H9 (cell line): ENCODE measurements around the gene LRP2. TPM values are rescaled to one million over a fixed set of nuclear protein-coding genes. Genes with fewer than 3 reads are reported as not detected.

Experiments used
- DNase-seq: peaks from one replicate; pipeline ENCODE4 v3.0.0-alpha.2; 2017
- H2AFZ ChIP-seq: one replicate; pipeline ENCODE4 v1.6.1; 2013; ENCODE audit warnings: mild to moderate bottlenecking, low read length, control low read depth, moderate library complexity
- H2AK5ac ChIP-seq: 2 replicates; pipeline ENCODE4 v1.6.1; 2013; ENCODE audit warnings: low read length, control low read depth, mixed read lengths; ENCODE audit not compliant: insufficient read length
- H2BK120ac ChIP-seq: one replicate; pipeline ENCODE4 v1.6.1; 2013; ENCODE audit warnings: low read depth, mild to moderate bottlenecking, low read length, control low read depth, inconsistent platforms; ENCODE audit not compliant: poor library complexity, severe bottlenecking
- H2BK12ac ChIP-seq: 2 replicates; pipeline ENCODE4 v1.6.1; 2013; ENCODE audit warnings: low read length, control low read depth, mixed read lengths, low read depth; ENCODE audit not compliant: insufficient read length
- H2BK15ac ChIP-seq: 2 replicates; pipeline ENCODE4 v1.6.1; 2013; ENCODE audit warnings: low read depth, low read length, control low read depth
- H2BK20ac ChIP-seq: one replicate; pipeline ENCODE4 v1.6.1; 2013; ENCODE audit warnings: low read depth, mild to moderate bottlenecking, low read length, control low read depth, inconsistent platforms; ENCODE audit not compliant: poor library complexity, severe bottlenecking
- H2BK5ac ChIP-seq: 2 replicates; pipeline ENCODE4 v1.6.1; 2013; ENCODE audit warnings: low read length, control low read depth, mixed read lengths; ENCODE audit not compliant: insufficient read length
- H3K14ac ChIP-seq: 2 replicates; pipeline ENCODE4 v1.6.1; 2013; ENCODE audit warnings: low read length, control low read depth; ENCODE audit not compliant: insufficient read depth
- H3K18ac ChIP-seq: 2 replicates; pipeline ENCODE4 v1.6.1; 2013; ENCODE audit warnings: low read depth, mild to moderate bottlenecking, mixed read lengths, low read length, control low read depth; ENCODE audit not compliant: insufficient read length
- H3K23ac ChIP-seq: 2 replicates; pipeline ENCODE4 v1.6.1; 2013; ENCODE audit warnings: low read length, control low read depth, mixed read lengths, low read depth; ENCODE audit not compliant: insufficient read length
- H3K23me2 ChIP-seq: 2 replicates; pipeline ENCODE4 v1.6.1; 2013; ENCODE audit warnings: low read depth, mild to moderate bottlenecking, mixed read lengths, low read length, control low read depth; ENCODE audit not compliant: insufficient read length, poor library complexity, severe bottlenecking
- H3K27ac ChIP-seq: 2 replicates; pipeline ENCODE4 v1.5.1; 2013; ENCODE audit warnings: low read length, control low read depth, mixed read lengths, low read depth; ENCODE audit not compliant: insufficient read length
- H3K27me3 ChIP-seq: 2 replicates; pipeline ENCODE4 v1.6.1; 2013; ENCODE audit warnings: low read length, control low read depth, inconsistent platforms; ENCODE audit not compliant: insufficient read depth
- H3K4ac ChIP-seq: 2 replicates; pipeline ENCODE4 v1.6.1; 2013; ENCODE audit warnings: low read depth, mild to moderate bottlenecking, control low read depth, inconsistent platforms, low read length, moderate library complexity
- H3K4me1 ChIP-seq: 2 replicates; pipeline ENCODE4 v1.6.1; 2013; ENCODE audit warnings: low read length, control low read depth, inconsistent platforms; ENCODE audit not compliant: insufficient read depth
- H3K4me2 ChIP-seq: 2 replicates; pipeline ENCODE4 v1.6.1; 2013; ENCODE audit warnings: low read length, control low read depth, mixed read lengths; ENCODE audit not compliant: insufficient read length, insufficient read depth
- H3K56ac ChIP-seq: 2 replicates; pipeline ENCODE4 v1.6.1; 2013; ENCODE audit warnings: low read depth, mild to moderate bottlenecking, mixed read lengths, low read length, control low read depth; ENCODE audit not compliant: insufficient read length
- H3K79me1 ChIP-seq: 2 replicates; pipeline ENCODE4 v1.6.1; 2013; ENCODE audit warnings: low read depth, mild to moderate bottlenecking, moderate library complexity, low read length, control low read depth, inconsistent platforms; ENCODE audit not compliant: insufficient read depth, poor library complexity, severe bottlenecking
- H3K79me2 ChIP-seq: 2 replicates; pipeline ENCODE4 v1.6.1; 2013; ENCODE audit warnings: low read length, control low read depth, inconsistent platforms; ENCODE audit not compliant: insufficient read depth
- H3K9ac ChIP-seq: 2 replicates; pipeline ENCODE4 v1.6.1; 2013; ENCODE audit warnings: low read length, control low read depth, mixed read lengths; ENCODE audit not compliant: insufficient read length; ENCODE audit errors: extremely low read depth
- H3K9me3 ChIP-seq: one replicate; pipeline ENCODE4 v1.6.1; 2013; ENCODE audit warnings: low read depth, low read length, inconsistent platforms; ENCODE audit not compliant: control insufficient read depth
- H3T11ph ChIP-seq: one replicate; pipeline ENCODE4 v1.6.1; 2013; ENCODE audit warnings: mild to moderate bottlenecking, low read length, control low read depth, inconsistent platforms
- H4K20me1 ChIP-seq: one replicate; pipeline ENCODE4 v1.6.1; 2013; ENCODE audit not compliant: control insufficient read depth, insufficient read length, insufficient read depth
- H4K5ac ChIP-seq: 2 replicates; pipeline ENCODE4 v1.6.1; 2013; ENCODE audit warnings: low read depth, mild to moderate bottlenecking, mixed read lengths, low read length, control low read depth; ENCODE audit not compliant: insufficient read length
- H4K8ac ChIP-seq: replicated peaks from 2 replicates; pipeline ENCODE4 v1.6.1; 2013; ENCODE audit warnings: low read length, control low read depth, mixed read lengths, low read depth; ENCODE audit not compliant: insufficient read length
- H4K91ac ChIP-seq: 2 replicates; pipeline ENCODE4 v1.6.1; 2013; ENCODE audit warnings: low read depth, mild to moderate bottlenecking, moderate library complexity, mixed read lengths, low read length, control low read depth; ENCODE audit not compliant: insufficient read length
- H3K27ac Mint-ChIP-seq, 3 experiments: 2 replicates in 2 of 3; 3 replicates in 1 of 3; pipeline ENCODE4 v1.8.0; 2020 to 2021; ENCODE audit warnings: mixed read lengths in 3 of 3, mild to moderate bottlenecking in 1 of 3, moderate library complexity in 1 of 3
- H3K27me3 Mint-ChIP-seq: 2 replicates; pipeline ENCODE4 v1.8.0; 2021; ENCODE audit warnings: low read depth, mild to moderate bottlenecking, moderate library complexity, mixed read lengths
- H3K36me3 Mint-ChIP-seq, 3 experiments: 2 replicates in 2 of 3; 3 replicates in 1 of 3; pipeline ENCODE4 v1.8.0; 2020 to 2021; ENCODE audit warnings: low read depth in 3 of 3, mixed read lengths in 3 of 3; ENCODE audit not compliant: insufficient read depth in 1 of 3
- H3K4me1 Mint-ChIP-seq, 2 experiments: 2 replicates each; pipeline ENCODE4 v1.8.0; 2020; ENCODE audit warnings: mixed read lengths in 2 of 2
- H3K4me3 Mint-ChIP-seq, 2 experiments: 2 replicates in 1 of 2; 3 replicates in 1 of 2; pipeline ENCODE4 v1.8.0; 2020 to 2021; ENCODE audit warnings: mild to moderate bottlenecking in 2 of 2, mixed read lengths in 2 of 2, moderate library complexity in 1 of 2
- H3K9me3 Mint-ChIP-seq, 2 experiments: 2 replicates in 1 of 2; 3 replicates in 1 of 2; pipeline ENCODE4 v1.8.0; 2020; ENCODE audit warnings: mild to moderate bottlenecking in 2 of 2, mixed read lengths in 2 of 2, moderate library complexity in 1 of 2
- WGBS: extraction: QIAGEN DNeasy Blood & Tissue Kit; methylation state at CpG from one replicate; pipeline ENCODE4 v1.1.7; 2013; ENCODE audit warnings: missing lambda C conversion rate, low lambda C conversion rate, mixed read lengths; ENCODE audit not compliant: insufficient read length; ENCODE audit errors: extremely low coverage; 5-methylcytosine and 5-hydroxymethylcytosine counted together
- total RNA-seq: library from RNA; stranded (reverse); gene quantifications from 2 replicates; pipeline ENCODE4 v1.2.1, GENCODE V29; 2021
- TF ChIP-seq, protein P1 (sequence below): fragments of 200-600 bp; sonication (generic); conservative IDR thresholded peaks from 3 replicates; pipeline ENCODE4 v1.8.0; 2021; ENCODE audit warnings: antibody characterized with exemption, mild to moderate bottlenecking

LRP2 gene
- total RNA-seq, 1 experiment from 2014 or later = 1.4 TPM

DNA sequence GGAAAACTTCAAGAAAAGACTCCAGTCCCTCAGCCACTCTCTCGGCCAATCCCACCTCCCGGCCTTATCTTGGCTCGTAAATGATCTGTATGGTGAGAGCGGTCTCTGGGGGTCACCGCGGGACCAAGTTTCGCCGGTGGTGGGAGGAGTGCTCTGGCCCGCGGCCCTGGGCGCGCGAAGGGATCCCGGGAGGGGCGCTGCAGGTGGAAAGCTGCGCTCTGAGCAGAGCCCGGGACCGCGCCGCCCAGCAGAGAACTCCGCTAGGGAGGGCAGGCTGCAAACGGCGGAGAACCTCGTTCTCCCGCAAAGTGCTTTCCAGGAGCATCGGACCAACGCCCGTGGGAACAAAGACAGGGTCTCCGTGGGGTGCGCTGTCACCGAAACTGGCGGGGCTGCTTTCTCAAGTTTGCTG, 622 bp downstream of the LRP2 start:
- peak overlapping the region; percentile 56 to 77 for H3K4me3 Mint-ChIP-seq
- Histone ChIP-seq H2BK12ac (no peak overlapping the region), H4K20me1 (no peaks in the 10 kb centered on the region), H3K27me3 (peaks cover 34% of the 10 kb centered on the region; the same call in 1 of the 2 replicates), H3K4me2 (peak overlapping the region; percentile 69), H2AFZ (no peak overlapping the region), H3K4ac (no peak overlapping the region), H3K23ac (no peak overlapping the region), H4K5ac (no peak overlapping the region), H4K8ac (no peak overlapping the region), H3K23me2 (peaks cover 37% of the 10 kb centered on the region), H3K56ac (no peak overlapping the region), H3K9me3 (no peaks in the 10 kb centered on the region), H3K4me1 (no peaks in the 10 kb centered on the region), H2BK120ac (no peak overlapping the region), H3K27ac (no peak overlapping the region), H3K79me2 (no peaks in the 10 kb centered on the region), H2BK15ac (no peak overlapping the region), H3K18ac (no peak overlapping the region), H3K79me1 (no peaks in the 10 kb centered on the region), H2AK5ac (no peak overlapping the region), H2BK20ac (no peak overlapping the region), H3T11ph (no peak overlapping the region), H3K14ac (peak overlapping the region; percentile 39; the same call in 1 of the 2 replicates), H2BK5ac (no peak overlapping the region), H3K9ac (no peak overlapping the region), H4K91ac (no peak overlapping the region)
- no peak overlapping the region for H3K27ac Mint-ChIP-seq
- H3K9me3 Mint-ChIP-seq = peaks cover 0 to 4% of the 10 kb centered on the region in 2 experiments; a peak in 4 of 5 replicates
- H3K27me3 Mint-ChIP-seq = peaks cover 80% of the 10 kb centered on the region
- WGBS = no CpG with 5 or more reads among the region's 32 CpGs
- peaks cover 0 to 3% (median 0%) of the 10 kb centered on the region in 3 experiments; a peak in 1 of 7 replicates for H3K36me3 Mint-ChIP-seq
- TF ChIP-seq, protein P1, sequence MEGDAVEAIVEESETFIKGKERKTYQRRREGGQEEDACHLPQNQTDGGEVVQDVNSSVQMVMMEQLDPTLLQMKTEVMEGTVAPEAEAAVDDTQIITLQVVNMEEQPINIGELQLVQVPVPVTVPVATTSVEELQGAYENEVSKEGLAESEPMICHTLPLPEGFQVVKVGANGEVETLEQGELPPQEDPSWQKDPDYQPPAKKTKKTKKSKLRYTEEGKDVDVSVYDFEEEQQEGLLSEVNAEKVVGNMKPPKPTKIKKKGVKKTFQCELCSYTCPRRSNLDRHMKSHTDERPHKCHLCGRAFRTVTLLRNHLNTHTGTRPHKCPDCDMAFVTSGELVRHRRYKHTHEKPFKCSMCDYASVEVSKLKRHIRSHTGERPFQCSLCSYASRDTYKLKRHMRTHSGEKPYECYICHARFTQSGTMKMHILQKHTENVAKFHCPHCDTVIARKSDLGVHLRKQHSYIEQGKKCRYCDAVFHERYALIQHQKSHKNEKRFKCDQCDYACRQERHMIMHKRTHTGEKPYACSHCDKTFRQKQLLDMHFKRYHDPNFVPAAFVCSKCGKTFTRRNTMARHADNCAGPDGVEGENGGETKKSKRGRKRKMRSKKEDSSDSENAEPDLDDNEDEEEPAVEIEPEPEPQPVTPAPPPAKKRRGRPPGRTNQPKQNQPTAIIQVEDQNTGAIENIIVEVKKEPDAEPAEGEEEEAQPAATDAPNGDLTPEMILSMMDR = no peak
- peak; percentile 53 for DNase-seq
- peaks cover 32 to 34% of the 10 kb centered on the region in 2 experiments for H3K4me1 Mint-ChIP-seq
